PC-9 (cell line): ENCODE data around the gene ECE2. TPM values are rescaled to one million over a fixed set of nuclear protein-coding genes. Genes with fewer than 3 reads are reported as not detected.
A peak's percentile ranks its signal among the peaks of the same experiment; 100 is the strongest.

Experiments used
- BruUV-seq: library from RNA; stranded (reverse); fragments of 400-500 nt; replicated peaks from 2 replicates; lab custom pipeline; 2021; lab: Mats Ljungman, UMichigan
- CTCF ChIA-PET: fragments of 300-600 bp; sonication (Branson Sonifier 250); formaldehyde crosslinking; loops from one replicate; lab custom pipeline; 2022; ENCODE audit warnings: antibody characterized with exemption; lab: Charles Lee
- POLR2A ChIA-PET: fragments of 300-600 bp; sonication (Branson Sonifier 250); formaldehyde crosslinking; loops from one replicate; lab custom pipeline; 2022; ENCODE audit warnings: antibody characterized with exemption; ENCODE audit not compliant: unreplicated experiment; lab: Charles Lee
- DNase-seq, 2 experiments: peaks; one replicate each; pipeline versions ENCODE4 v3.0.0 to v3.0.0-alpha.2; 2015 to 2022; ENCODE audit warnings: mixed read lengths in 1 of 2
- H2AFZ ChIP-seq: fragments of 200-600 bp; sonication (generic); 2 replicates; pipeline ENCODE4 v1.8.1; 2017; ENCODE audit warnings: antibody characterized with exemption
- H3F3A ChIP-seq: fragments of 200-600 bp; sonication (generic); 2 replicates; pipeline ENCODE4 v1.8.1; 2017; ENCODE audit warnings: antibody characterized with exemption, mild to moderate bottlenecking, low read depth; ENCODE audit not compliant: insufficient read depth
- H3K27ac ChIP-seq: fragments of 200-600 bp; sonication (generic); 2 replicates; pipeline ENCODE4 v1.6.1; 2016; ENCODE audit warnings: mixed run types
- H3K27me3 ChIP-seq: fragments of 200-600 bp; sonication (generic); 2 replicates; pipeline ENCODE4 v1.6.1; 2016; ENCODE audit warnings: low read depth, mixed run types; ENCODE audit not compliant: insufficient read depth
- H3K36me3 ChIP-seq: fragments of 200-600 bp; sonication (generic); 2 replicates; pipeline ENCODE4 v1.6.1; 2016; ENCODE audit warnings: low read depth, mixed run types
- H3K4me1 ChIP-seq: fragments of 200-600 bp; sonication (generic); replicated peaks from 2 replicates; pipeline ENCODE4 v1.6.1; 2016; ENCODE audit warnings: mixed run types; ENCODE audit not compliant: insufficient read depth
- H3K4me2 ChIP-seq: fragments of 200-600 bp; sonication (generic); 2 replicates; pipeline ENCODE4 v1.6.1; 2017; ENCODE audit warnings: mixed run types
- H3K4me3 ChIP-seq: fragments of 200-600 bp; sonication (generic); 2 replicates; pipeline ENCODE4 v1.6.1; 2016; ENCODE audit warnings: mixed run types
- H3K79me2 ChIP-seq: fragments of 200-600 bp; sonication (generic); 2 replicates; pipeline ENCODE4 v1.6.1; 2017; ENCODE audit warnings: low read depth, mixed run types
- H3K9me2 ChIP-seq: fragments of 200-600 bp; sonication (generic); 2 replicates; pipeline ENCODE4 v1.8.1; 2017; ENCODE audit warnings: mild to moderate bottlenecking; ENCODE audit not compliant: insufficient read depth
- H3K9me3 ChIP-seq: fragments of 200-600 bp; sonication (generic); 2 replicates; pipeline ENCODE4 v1.8.1; 2016; ENCODE audit warnings: low read depth; ENCODE audit not compliant: insufficient read depth
- H4K20me1 ChIP-seq: fragments of 200-600 bp; sonication (generic); 2 replicates; pipeline ENCODE4 v1.8.1; 2017; ENCODE audit not compliant: insufficient read depth
- CTCF ChIP-seq: fragments of 200-600 bp; sonication (generic); conservative IDR thresholded peaks from 2 replicates; pipeline ENCODE4 v1.6.1; 2017; ENCODE audit warnings: mixed run types, antibody characterized with exemption, mild to moderate bottlenecking, moderate library complexity
- EZH2 ChIP-seq: fragments of 200-600 bp; sonication (generic); IDR thresholded peaks from 2 replicates; pipeline ENCODE4 v1.8.0; 2017; ENCODE audit warnings: antibody characterized with exemption, low read depth
- intact Hi-C: fragments of 100-400 bp; cut with micrococcal nuclease; formaldehyde crosslinking; loops from one replicate; pipeline ENCODE4 v1.10.0; 2022; ENCODE audit not compliant: unreplicated experiment
- total RNA-seq: library from RNA; stranded (reverse); gene quantifications from 2 replicates; pipeline ENCODE4 v1.2.3, GENCODE V29; 2021

The ECE2 gene
- total RNA-seq, 1 experiment from 2014 or later: not detected

GRCh38 chr3:184321666-184322065 is 45.8 kb downstream of the ECE2 start:
- TSS peak; percentile 5 for BruUV-seq
- CTCF ChIA-PET: no interaction called here
- H3K36me3 ChIP-seq: peaks cover 86% of the 10 kb centered on the region

GRCh38 chr3:184322731-184323487 is 47.1 kb downstream of the ECE2 start:
- H3K79me2 ChIP-seq: peaks cover 96% of the 10 kb centered on the region
- H3K4me2 ChIP-seq: no peak overlapping the region
- H3K27ac ChIP-seq: no peak overlapping the region
- no peaks in the 10 kb centered on the region for H3K27me3 ChIP-seq
- peaks cover 87% of the 10 kb centered on the region for H3K36me3 ChIP-seq
- no peaks in the 10 kb centered on the region for H3K9me2 ChIP-seq
- peaks cover 96% of the 10 kb centered on the region for H4K20me1 ChIP-seq
- H2AFZ ChIP-seq: no peak overlapping the region
- H3K4me3 ChIP-seq: no peak overlapping the region
- no peak for TF ChIP-seq EZH2
- no peak for TF ChIP-seq CTCF
- peaks cover 27% of the 10 kb centered on the region for H3K4me1 ChIP-seq
- no TSS peak for BruUV-seq
- no peaks in the 10 kb centered on the region for H3K9me3 ChIP-seq
- CTCF ChIA-PET: no interaction called here
- intact Hi-C loops: no loop called here
- DNase-seq: no peak
- peaks cover 92% of the 10 kb centered on the region for H3F3A ChIP-seq
- POLR2A ChIA-PET: interaction anchor here (0.6 kb wide), 1 partner anchor 1057 kb away, joined by 8 read pairs; no protein-coding TSS in a partner anchor

More at GRCh38 chr3:184321666-184322065, 45.8 kb downstream of the ECE2 start:
- TF ChIP-seq CTCF (no peak), EZH2 (no peak)
- Histone ChIP-seq H3K27me3 (no peaks in the 10 kb centered on the region), H3K79me2 (peaks cover 97% of the 10 kb centered on the region), H3K4me1 (peaks cover 40% of the 10 kb centered on the region), H3K9me3 (no peaks in the 10 kb centered on the region), H4K20me1 (peaks cover 97% of the 10 kb centered on the region), H3K9me2 (no peaks in the 10 kb centered on the region), H3K4me2 (no peak overlapping the region), H3F3A (peaks cover 92% of the 10 kb centered on the region), H3K27ac (no peak overlapping the region), H3K4me3 (no peak overlapping the region), H2AFZ (no peak overlapping the region)
- DNase-seq: no peak
- POLR2A ChIA-PET: no interaction called here
- intact Hi-C loops: no loop called here

GRCh38 chr3:184323696-184324095 is 47.9 kb downstream of the ECE2 start:
- no peak overlapping the region for H3K4me3 ChIP-seq
- peaks cover 96% of the 10 kb centered on the region for H4K20me1 ChIP-seq
- no peak overlapping the region for H3K27ac ChIP-seq
- peaks cover 92% of the 10 kb centered on the region for H3F3A ChIP-seq
- peaks cover 91% of the 10 kb centered on the region for H3K79me2 ChIP-seq
- H3K9me3 ChIP-seq: no peaks in the 10 kb centered on the region
- peaks cover 84% of the 10 kb centered on the region for H3K36me3 ChIP-seq
- POLR2A ChIA-PET: no interaction called here
- no TSS peak for BruUV-seq
- CTCF ChIA-PET: no interaction called here
- intact Hi-C loops: no loop called here
- no peak overlapping the region for H3K4me2 ChIP-seq
- peaks cover 20% of the 10 kb centered on the region for H3K4me1 ChIP-seq
- DNase-seq: no peak
- no peak for TF ChIP-seq EZH2
- no peak for TF ChIP-seq CTCF
- no peaks in the 10 kb centered on the region for H3K27me3 ChIP-seq
- no peaks in the 10 kb centered on the region for H3K9me2 ChIP-seq
- H2AFZ ChIP-seq: no peak overlapping the region
